GM23248 (cell line): Measurements from ENCODE around the gene KIF20A.

Source experiments
- EZH2 ChIP-seq: fragments of 200-600 bp; sonication (generic); IDR thresholded peaks from 2 replicates; pipeline ENCODE4 v1.6.1; 2018; ENCODE audit warnings: antibody characterized with exemption, mild to moderate bottlenecking; ENCODE audit not compliant: insufficient read depth, poor library complexity, severe bottlenecking
- EZH2phosphoT487 ChIP-seq: fragments of 200-600 bp; sonication (generic); IDR thresholded peaks from 2 replicates; pipeline ENCODE4 v1.6.1; 2018; ENCODE audit warnings: antibody characterized with exemption, moderate library complexity, mild to moderate bottlenecking, low read depth; ENCODE audit not compliant: insufficient read depth

- TF ChIP-seq EZH2 (no peak), EZH2phosphoT487 (no peak)
Measured at GRCh38 chr5:138138949-138139780, 39.7 kb upstream of the KIF20A start, which contains the start of gene NME5.
